SK-N-SH (cell line): ENCODE measurements around the gene KCNJ8.

Experiments
- CHD2 ChIP-seq: fragments of 150-350 bp; IDR thresholded peaks from 2 replicates; pipeline ENCODE4 v1.6.1; 2018; ENCODE audit warnings: low read length; ENCODE audit not compliant: partially characterized antibody
- CTCF ChIP-seq: fragments of 200-600 bp; sonication (generic); IDR thresholded peaks from 2 replicates; pipeline ENCODE4 v1.6.1; 2017; ENCODE audit warnings: antibody characterized with exemption, mild to moderate bottlenecking, moderate library complexity
- EZH2phosphoT487 ChIP-seq: fragments of 200-600 bp; sonication (generic); IDR thresholded peaks from 2 replicates; pipeline ENCODE4 v1.6.1; 2017; ENCODE audit warnings: low read depth, mixed run types, mild to moderate bottlenecking, antibody characterized with exemption, moderate library complexity, borderline replicate concordance
- GATA2 ChIP-seq: sonication (generic); formaldehyde crosslinking; IDR thresholded peaks from 2 replicates; pipeline ENCODE4 v1.5.0; 2020; ENCODE audit warnings: mild to moderate bottlenecking, missing genetic modification reagents
- PBX3 ChIP-seq: IDR thresholded peaks from 2 replicates; pipeline ENCODE4; 2012
- REST ChIP-seq: IDR thresholded peaks from 2 replicates; pipeline ENCODE4 v1.6.1; 2012; ENCODE audit warnings: mild to moderate bottlenecking, low read depth, low read length, moderate library complexity
- SIN3A ChIP-seq: IDR thresholded peaks from 2 replicates; pipeline ENCODE4 v1.6.1; 2012; ENCODE audit warnings: low read depth, mild to moderate bottlenecking, low read length, moderate library complexity, borderline replicate concordance
- TAF1 ChIP-seq: IDR thresholded peaks from 2 replicates; pipeline ENCODE4 v1.6.1; 2012; ENCODE audit warnings: low read depth, mild to moderate bottlenecking, low read length, moderate library complexity, borderline replicate concordance
- YY1 ChIP-seq: IDR thresholded peaks from 2 replicates; pipeline ENCODE4 v1.4.0; 2012; ENCODE audit warnings: low read depth, mild to moderate bottlenecking

- TF ChIP-seq REST: no peak
- no peak for TF ChIP-seq CTCF
- no peak for TF ChIP-seq TAF1
- no peak for TF ChIP-seq SIN3A
- no peak for TF ChIP-seq CHD2
- TF ChIP-seq YY1: no peak
- TF ChIP-seq PBX3: no peak
- no peak for TF ChIP-seq EZH2phosphoT487
- no peak for TF ChIP-seq GATA2
Observed at GRCh38 chr12:21801522-21802288, 27.2 kb upstream of the KCNJ8 start.
